H1 (cell line): ENCODE results near the gene LCE2D. TPM values are rescaled to one million over a fixed set of nuclear protein-coding genes. Genes with fewer than 3 reads are reported as not detected.

Source experiments
- CTCF ChIA-PET: fragments of 300-600 bp; sonication (Branson Sonifier 250); formaldehyde crosslinking; loops from one replicate; lab custom pipeline; 2021; ENCODE audit not compliant: partially characterized antibody; lab: Charles Lee
- POLR2A ChIA-PET: fragments of 300-600 bp; sonication (Branson Sonifier 250); formaldehyde crosslinking; loops from one replicate; lab custom pipeline; 2021; ENCODE audit warnings: inconsistent platforms; ENCODE audit not compliant: partially characterized antibody; lab: Charles Lee
- DNase-seq, 2 experiments: peaks; one replicate each; pipeline versions ENCODE4 v3.0.0 to v3.0.0-alpha.2; 2010 to 2022; ENCODE audit warnings: low spot score in 2 of 2, low read depth in 1 of 2, mixed read lengths in 1 of 2
- FAIRE-seq: peaks from 2 replicates; lab custom pipeline; 2011; peaks lifted over from hg19 to GRCh38; lab: Jason Lieb, UNC
- H2AFZ ChIP-seq: 2 replicates; pipeline ENCODE4 v1.8.1; 2012; ENCODE audit warnings: low read length, inconsistent platforms
- H2AK5ac ChIP-seq: 2 replicates; pipeline ENCODE4 v1.6.1; 2013; ENCODE audit warnings: low read depth, low read length
- H2BK120ac ChIP-seq: replicated peaks from 2 replicates; pipeline ENCODE3; 2013; ENCODE audit warnings: low read depth, low read length, inconsistent platforms
- H2BK12ac ChIP-seq: 2 replicates; pipeline ENCODE4 v1.6.1; 2013; ENCODE audit warnings: low read depth, low read length
- H2BK15ac ChIP-seq: 2 replicates; pipeline ENCODE4 v1.6.1; 2013; ENCODE audit warnings: low read length
- H2BK20ac ChIP-seq: 2 replicates; pipeline ENCODE4 v1.6.1; 2013; ENCODE audit warnings: low read length
- H2BK5ac ChIP-seq: 2 replicates; pipeline ENCODE4 v1.6.1; 2013; ENCODE audit warnings: low read depth, low read length
- H3K14ac ChIP-seq: 2 replicates; pipeline ENCODE4 v1.6.1; 2013; ENCODE audit warnings: inconsistent platforms; ENCODE audit not compliant: insufficient read length
- H3K18ac ChIP-seq: 2 replicates; pipeline ENCODE4 v1.6.1; 2013; ENCODE audit warnings: low read length; ENCODE audit errors: extremely low read depth
- H3K23ac ChIP-seq: 2 replicates; pipeline ENCODE4 v1.6.1; 2013; ENCODE audit warnings: inconsistent platforms; ENCODE audit not compliant: insufficient read length
- H3K23me2 ChIP-seq: 2 replicates; pipeline ENCODE4 v1.6.1; 2013; ENCODE audit warnings: low read depth, low read length
- H3K27ac ChIP-seq: 2 replicates; pipeline ENCODE4 v1.6.1; 2011; ENCODE audit warnings: low read depth, low read length, inconsistent platforms
- H3K27me3 ChIP-seq, 4 experiments: replicated peaks in 1 of 4; 1 replicate in 1 of 4; 2 replicates in 3 of 4; pipeline versions ENCODE4 v1.6.1 to v1.8.1; 2011 to 2013; ENCODE audit warnings: low read length in 3 of 4, mild to moderate bottlenecking in 3 of 4, inconsistent platforms in 2 of 4, mixed read lengths in 2 of 4, moderate library complexity in 1 of 4; ENCODE audit not compliant: control insufficient read depth in 3 of 4, insufficient read depth in 3 of 4; ENCODE audit errors: extremely low read depth in 1 of 4
- H3K36me3 ChIP-seq, 4 experiments: 2 replicates each; pipeline versions ENCODE4 v1.6.1 to v1.8.1; 2011 to 2013; ENCODE audit warnings: mild to moderate bottlenecking in 4 of 4, low read length in 3 of 4, moderate library complexity in 2 of 4, control low read depth in 1 of 4, inconsistent platforms in 1 of 4; ENCODE audit not compliant: insufficient read depth in 4 of 4, control insufficient read depth in 2 of 4
- H3K4ac ChIP-seq: replicated peaks from 2 replicates; pipeline ENCODE3; 2013; ENCODE audit warnings: low read length, low read depth, mixed read lengths, inconsistent platforms; ENCODE audit not compliant: insufficient read length
- H3K4me1 ChIP-seq, 4 experiments: replicated peaks in 1 of 4; 1 replicate in 1 of 4; 2 replicates in 3 of 4; pipeline versions ENCODE4 v1.6.1 to v1.8.1; 2011 to 2013; ENCODE audit warnings: low read length in 3 of 4, inconsistent platforms in 2 of 4, mixed read lengths in 1 of 4; ENCODE audit not compliant: insufficient read depth in 4 of 4, control insufficient read depth in 3 of 4
- H3K4me2 ChIP-seq, 2 experiments: 2 replicates each; pipeline versions ENCODE4 v1.6.1 to v1.8.1; 2011 to 2013; ENCODE audit warnings: low read depth in 2 of 2, low read length in 2 of 2, control low read depth in 1 of 2, inconsistent platforms in 1 of 2, mild to moderate bottlenecking in 1 of 2; ENCODE audit not compliant: insufficient read depth in 1 of 2
- H3K4me3 ChIP-seq, 4 experiments: fragments of 200-600, 300-600 bp in 1 of 4; sonication (generic), shearing (Covaris generic), sonication (Bioruptor Twin) in 1 of 4; 2 replicates each; pipeline versions ENCODE4 v1.5.1 to v1.8.1; 2011 to 2016; ENCODE audit warnings: low read length in 4 of 4, low read depth in 3 of 4, control low read depth in 2 of 4, inconsistent platforms in 2 of 4, mild to moderate bottlenecking in 2 of 4, mixed read lengths in 1 of 4, moderate library complexity in 1 of 4; ENCODE audit not compliant: insufficient read depth in 2 of 4; ENCODE audit errors: extremely low read depth in 1 of 4
- H3K56ac ChIP-seq: replicated peaks from 2 replicates; pipeline ENCODE3; 2013; ENCODE audit warnings: low read depth, mild to moderate bottlenecking, mixed read lengths, low read length, inconsistent platforms; ENCODE audit not compliant: insufficient read length
- H3K79me1 ChIP-seq: 2 replicates; pipeline ENCODE4 v1.6.1; 2013; ENCODE audit warnings: low read depth, low read length, control low read depth
- H3K79me2 ChIP-seq, 2 experiments: 2 replicates each; pipeline versions ENCODE4 v1.6.1 to v1.8.1; 2012 to 2013; ENCODE audit warnings: low read length in 2 of 2, mild to moderate bottlenecking in 2 of 2, inconsistent platforms in 1 of 2; ENCODE audit not compliant: insufficient read depth in 2 of 2, control insufficient read depth in 1 of 2
- H3K9ac ChIP-seq, 4 experiments: replicated peaks in 1 of 4; 1 replicate in 1 of 4; 2 replicates in 3 of 4; pipeline versions ENCODE4 v1.6.1 to v1.8.1; 2011 to 2013; ENCODE audit warnings: low read depth in 3 of 4, low read length in 3 of 4, control low read depth in 2 of 4, mild to moderate bottlenecking in 2 of 4, moderate library complexity in 2 of 4, inconsistent platforms in 1 of 4; ENCODE audit errors: extremely low read depth in 1 of 4
- H3K9me3 ChIP-seq, 2 experiments: 2 replicates each; pipeline versions ENCODE4 v1.6.1 to v1.8.1; 2012 to 2013; ENCODE audit warnings: mild to moderate bottlenecking in 2 of 2, moderate library complexity in 2 of 2, control low read depth in 1 of 2, inconsistent platforms in 1 of 2, low read depth in 1 of 2, low read length in 1 of 2, mixed read lengths in 1 of 2; ENCODE audit not compliant: insufficient read depth in 2 of 2
- H4K20me1 ChIP-seq, 2 experiments: replicated peaks in 1 of 2; 2 replicates each; pipeline versions ENCODE3 to v1.8.1; 2011 to 2013; ENCODE audit warnings: inconsistent platforms in 2 of 2, low read length in 2 of 2, mild to moderate bottlenecking in 1 of 2; ENCODE audit not compliant: insufficient read depth in 2 of 2, control insufficient read depth in 1 of 2
- H4K5ac ChIP-seq: 2 replicates; pipeline ENCODE4 v1.6.1; 2013; ENCODE audit warnings: low read length, low read depth, mixed read lengths, inconsistent platforms; ENCODE audit not compliant: insufficient read length
- H4K8ac ChIP-seq: 2 replicates; pipeline ENCODE4 v1.8.0; 2013; ENCODE audit warnings: mild to moderate bottlenecking, moderate library complexity, low read length, inconsistent platforms; ENCODE audit not compliant: insufficient read depth; ENCODE audit errors: extremely low read depth
- H4K91ac ChIP-seq: replicated peaks from 2 replicates; pipeline ENCODE3; 2013; ENCODE audit warnings: low read length, mixed read lengths, inconsistent platforms; ENCODE audit not compliant: insufficient read length
- CHD1 ChIP-seq: IDR thresholded peaks from 2 replicates; pipeline ENCODE4 v1.6.1; 2012; ENCODE audit warnings: low read depth, low read length, improper control_type of control experiment
- KDM5A ChIP-seq: fragments of 200-600 bp; IDR thresholded peaks from 2 replicates; pipeline ENCODE4 v1.7.1; 2012; ENCODE audit warnings: mild to moderate bottlenecking, low read length, inconsistent platforms, mixed read lengths
- RFX5 ChIP-seq: IDR thresholded peaks from 2 replicates; pipeline ENCODE4 v1.6.1; 2011; ENCODE audit warnings: low read depth, low read length, improper control_type of control experiment, borderline replicate concordance
- whole genome bisulfite sequencing, 2 experiments: shearing (Covaris generic) in 1 of 2; methylation state at CpG; one replicate each; pipeline versions ENCODE4 v1.1.6 to v1.1.7; 2013 to 2015; ENCODE audit warnings: low lambda C conversion rate in 2 of 2, mixed read lengths in 2 of 2, inconsistent platforms in 1 of 2, low coverage in 1 of 2, missing lambda C conversion rate in 1 of 2; ENCODE audit not compliant: insufficient replicate concordance in 2 of 2, insufficient coverage in 1 of 2, insufficient read length in 1 of 2; ENCODE audit errors: extremely low coverage in 1 of 2, missing lambda C conversion rate in 1 of 2; 5-methylcytosine and 5-hydroxymethylcytosine counted together
- polyA plus RNA-seq, 7 experiments: library from polyadenylated mRNA; depleted of rRNA in 3 of 7; stranded (reverse) in 5 of 7; unstranded in 2 of 7; fragments of >200 nt in 5 of 7; fragments of 200-250 nt in 2 of 7; gene quantifications; 1 replicate in 5 of 7; 2 replicates in 1 of 7; 4 replicates in 1 of 7; pipeline versions ENCODE4 v1.2.1 to v1.2.3, GENCODE V29; 2011 to 2013; ENCODE audit warnings: missing spikeins in 2 of 7, mixed read lengths in 2 of 7
- total RNA-seq: library from RNA; stranded (reverse); fragmentation: NEBNext Ultra II Directional; extraction: Animal tissue kit (Norgen Biotek cat#: 25700); gene quantifications from 2 replicates; pipeline ENCODE4 v1.2.1, GENCODE V29; 2021
- TF ChIP-seq, protein P1 (sequence below): IDR thresholded peaks from 2 replicates; pipeline ENCODE4 v1.6.1; 2011; ENCODE audit warnings: low read length, improper control_type of control experiment

Gene LCE2D
- total and polyA plus RNA-seq, 2 of the 8 experiments (the other 6 are each of a cell fraction or from before 2014, with no cell fraction given), result not detected

DNA sequence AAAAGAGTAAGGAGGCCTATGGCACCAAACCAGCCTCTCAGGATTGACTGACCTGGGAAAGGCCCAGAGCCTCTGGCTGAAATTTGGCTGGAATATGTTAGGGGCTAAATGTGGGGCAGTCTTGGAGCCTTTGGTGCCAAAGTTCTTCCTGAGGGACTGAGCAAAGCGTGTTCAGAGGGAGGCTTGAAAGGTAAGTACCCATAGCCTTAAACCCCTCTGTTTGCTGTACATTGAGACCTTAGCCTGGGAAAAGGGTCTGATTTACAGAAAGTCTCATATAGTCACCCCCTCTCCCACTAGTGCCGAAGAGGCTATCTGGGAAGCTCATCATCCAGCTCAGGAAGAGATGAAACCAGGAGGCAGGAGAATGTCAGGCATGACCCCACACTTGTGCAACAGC lies 44.7 kb downstream of the LCE2D start, which contains the start of gene LCE4A:
LCE4A (plus strand) TSS at position 301 of the 400 bp plus-strand sequence. CDS start 916 bp downstream, outside the sequence.
- Histone ChIP-seq H3K18ac (no peak within 1 kb of the TSS), H3K9ac (no peak within 1 kb of the TSS), H3K4me1 (no peaks in the 10 kb centered on the region), H2BK120ac (no peak within 1 kb of the TSS), H3K27ac (no peak within 1 kb of the TSS), H3K79me2 (no peaks in the 10 kb centered on the region), H2AFZ (no peak within 1 kb of the TSS), H3K36me3 (no peaks in the 10 kb centered on the region), H4K5ac (no peak within 1 kb of the TSS), H3K27me3 (no peaks in the 10 kb centered on the region), H3K4me2 (no peak within 1 kb of the TSS), H2BK12ac (no peak within 1 kb of the TSS), H3K23ac (no peak within 1 kb of the TSS), H4K8ac (no peak within 1 kb of the TSS), H4K20me1 (no peaks in the 10 kb centered on the region), H3K4ac (no peak within 1 kb of the TSS), H4K91ac (no peak within 1 kb of the TSS), H3K9me3 (peaks cover 67 to 69% of the 10 kb centered on the region in 2 experiments), H2BK15ac (no peak within 1 kb of the TSS), H3K14ac (no peak within 1 kb of the TSS), H3K23me2 (no peaks in the 10 kb centered on the region; the same call in 1 of the 2 replicates), H3K56ac (no peak within 1 kb of the TSS), H2BK20ac (no peak within 1 kb of the TSS), H3K79me1 (no peaks in the 10 kb centered on the region), H2BK5ac (no peak within 1 kb of the TSS), H3K4me3 (no peak within 1 kb of the TSS), H2AK5ac (no peak within 1 kb of the TSS)
- ChIA-PET POLR2A (no interaction called here), CTCF (no interaction called here)
- DNase-seq (no peak), FAIRE-seq (no peak)
- TF ChIP-seq, protein P1, sequence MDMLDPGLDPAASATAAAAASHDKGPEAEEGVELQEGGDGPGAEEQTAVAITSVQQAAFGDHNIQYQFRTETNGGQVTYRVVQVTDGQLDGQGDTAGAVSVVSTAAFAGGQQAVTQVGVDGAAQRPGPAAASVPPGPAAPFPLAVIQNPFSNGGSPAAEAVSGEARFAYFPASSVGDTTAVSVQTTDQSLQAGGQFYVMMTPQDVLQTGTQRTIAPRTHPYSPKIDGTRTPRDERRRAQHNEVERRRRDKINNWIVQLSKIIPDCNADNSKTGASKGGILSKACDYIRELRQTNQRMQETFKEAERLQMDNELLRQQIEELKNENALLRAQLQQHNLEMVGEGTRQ, result no peak
- TF ChIP-seq CHD1 (no peak), RFX5 (no peak), KDM5A (no peak)
- 68% methylated on average over 2 of the region's 2 CpGs; no CpG with 5 or more reads in 1 of the 2 experiments for WGBS, 2 experiments
